Neural progenitor cell (in vitro differentiated cells): ENCODE data around the gene FAM110D.

Experiments
- CTCF ChIP-seq: fragments of 200-600 bp; sonication (generic); IDR thresholded peaks from 2 replicates; pipeline ENCODE4 v1.5.1; 2017; ENCODE audit warnings: antibody characterized with exemption, mild to moderate bottlenecking
- EZH2 ChIP-seq: fragments of 200-600 bp; sonication (generic); IDR thresholded peaks from 2 replicates; pipeline ENCODE4 v1.6.1; 2017; ENCODE audit warnings: antibody characterized with exemption, mild to moderate bottlenecking, moderate library complexity

DNA sequence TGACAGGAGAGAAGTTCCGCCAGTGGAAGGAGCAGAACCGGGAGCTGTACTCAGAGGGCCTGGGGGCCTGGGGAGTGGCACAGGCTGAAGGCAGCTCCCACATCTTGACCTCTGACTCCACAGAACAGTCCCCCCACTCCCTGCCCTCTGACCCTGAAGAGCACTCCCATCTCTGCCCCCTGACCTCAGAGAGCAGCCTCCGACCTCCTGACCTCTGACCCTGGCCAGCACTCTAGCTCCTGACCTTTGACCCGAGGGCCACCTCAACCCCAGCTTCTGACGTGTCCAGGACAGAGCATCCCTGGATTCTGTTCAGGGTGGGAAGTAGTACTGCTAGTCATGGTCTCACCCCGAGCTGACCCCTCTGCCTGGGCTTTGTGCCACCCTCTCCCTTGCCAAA lies 30.5 kb downstream of the FAM110D start:
- TF ChIP-seq CTCF (no peak), EZH2 (no peak)
